Measurements from ENCODE around the gene TSPAN33. TPM values are rescaled to one million over a fixed set of nuclear protein-coding genes. Genes with fewer than 3 reads are reported as not detected.

TSPAN33 gene
- total and polyA plus RNA-seq, 2 of the 13 experiments (the other 11 are each of a cell fraction or from before 2014, with no cell fraction given): 15.3 to 16.5 TPM

DNA sequence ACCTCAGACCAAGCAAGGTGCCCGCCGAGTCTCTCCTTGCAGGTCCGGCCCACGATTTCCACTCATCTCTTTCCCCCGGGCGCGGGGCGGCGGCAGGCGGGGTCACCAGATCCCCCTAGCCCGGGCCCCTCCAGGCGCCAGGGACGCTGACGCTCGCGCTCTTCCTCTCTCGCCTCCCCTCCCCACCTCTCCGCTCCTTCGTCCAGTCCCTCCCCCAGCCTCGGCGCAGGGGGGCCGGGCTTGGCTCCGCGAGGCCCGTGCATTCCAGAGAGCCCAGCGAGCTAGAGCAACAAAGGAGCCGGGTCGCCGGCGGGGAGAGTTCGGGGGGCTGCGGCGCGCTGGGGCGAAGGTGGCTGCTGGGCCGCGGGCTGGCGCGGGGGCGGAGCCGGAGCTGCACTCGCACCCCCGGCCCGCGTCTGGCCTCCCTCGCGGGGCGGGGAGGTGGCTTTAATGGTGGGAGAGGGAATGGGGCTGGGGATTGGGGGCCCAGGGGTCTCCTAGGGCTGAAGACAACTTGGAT is 43.9 kb downstream of the TSPAN33 start, which contains the start of gene SMO (continued):
- TF ChIP-seq ZNF709 (CRISPR knock-in tag; IDR thresholded peaks at IDR 0.05): no peak
- no peak for TF ChIP-seq ARHGAP35 (CRISPR knock-in tag; IDR thresholded peaks at IDR 0.05; ENCODE audit: borderline replicate concordance)
- TF ChIP-seq RORA (CRISPR knock-in tag; IDR thresholded peaks at IDR 0.05): no peak
- TF ChIP-seq ATF1 (CRISPR knock-in tag; IDR thresholded peaks at IDR 0.05): no peak
- no peak for TF ChIP-seq ZBTB8A (CRISPR knock-in tag; IDR thresholded peaks at IDR 0.05; ENCODE audit: borderline replicate concordance, low read depth)
- no peak for TF ChIP-seq BRD4 (CRISPR knock-in tag; IDR thresholded peaks at IDR 0.05)
- no peak for TF ChIP-seq HIVEP1 (CRISPR knock-in tag; IDR thresholded peaks at IDR 0.05)
- TF ChIP-seq PBX3 (CRISPR knock-in tag; IDR thresholded peaks at IDR 0.05; ENCODE audit: borderline replicate concordance): no peak
- no peak for TF ChIP-seq STAT5B (CRISPR knock-in tag; IDR thresholded peaks at IDR 0.05)
- TF ChIP-seq ZFP41 (CRISPR knock-in tag; IDR thresholded peaks at IDR 0.05; ENCODE audit: borderline replicate concordance): no peak
- TF ChIP-seq ZNF44 (CRISPR knock-in tag; IDR thresholded peaks at IDR 0.05): no peak
- peak; percentile 15; the same call in 1 of the 2 replicates for TF ChIP-seq YEATS4 (CRISPR knock-in tag; IDR thresholded peaks at IDR 0.05; ENCODE audit: borderline replicate concordance)
- TF ChIP-seq MIXL1 (CRISPR knock-in tag; IDR thresholded peaks at IDR 0.05): no peak
- TF ChIP-seq ZMAT5 (CRISPR knock-in tag; IDR thresholded peaks at IDR 0.05; ENCODE audit: borderline replicate concordance, low read depth): no peak
- TF ChIP-seq, protein P1, sequence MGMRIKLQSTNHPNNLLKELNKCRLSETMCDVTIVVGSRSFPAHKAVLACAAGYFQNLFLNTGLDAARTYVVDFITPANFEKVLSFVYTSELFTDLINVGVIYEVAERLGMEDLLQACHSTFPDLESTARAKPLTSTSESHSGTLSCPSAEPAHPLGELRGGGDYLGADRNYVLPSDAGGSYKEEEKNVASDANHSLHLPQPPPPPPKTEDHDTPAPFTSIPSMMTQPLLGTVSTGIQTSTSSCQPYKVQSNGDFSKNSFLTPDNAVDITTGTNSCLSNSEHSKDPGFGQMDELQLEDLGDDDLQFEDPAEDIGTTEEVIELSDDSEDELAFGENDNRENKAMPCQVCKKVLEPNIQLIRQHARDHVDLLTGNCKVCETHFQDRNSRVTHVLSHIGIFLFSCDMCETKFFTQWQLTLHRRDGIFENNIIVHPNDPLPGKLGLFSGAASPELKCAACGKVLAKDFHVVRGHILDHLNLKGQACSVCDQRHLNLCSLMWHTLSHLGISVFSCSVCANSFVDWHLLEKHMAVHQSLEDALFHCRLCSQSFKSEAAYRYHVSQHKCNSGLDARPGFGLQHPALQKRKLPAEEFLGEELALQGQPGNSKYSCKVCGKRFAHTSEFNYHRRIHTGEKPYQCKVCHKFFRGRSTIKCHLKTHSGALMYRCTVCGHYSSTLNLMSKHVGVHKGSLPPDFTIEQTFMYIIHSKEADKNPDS (CRISPR knock-in tag; IDR thresholded peaks at IDR 0.05): no peak
- TF ChIP-seq ZFP36 (IDR thresholded peaks at IDR 0.05; ENCODE audit: borderline replicate concordance, low read depth, low read length, partially characterized antibody): no peak
- no peak for TF ChIP-seq XBP1 (CRISPR knock-in tag; IDR thresholded peaks at IDR 0.05)
- TF ChIP-seq ZBTB7A (CRISPR knock-in tag; IDR thresholded peaks at IDR 0.05): no peak
- no peak for TF ChIP-seq PITX1 (CRISPR knock-in tag; IDR thresholded peaks at IDR 0.05)
- TF ChIP-seq ZNF207 (IDR thresholded peaks at IDR 0.05; ENCODE audit: borderline replicate concordance): no peak
- no peak for TF ChIP-seq SALL2 (CRISPR knock-in tag; IDR thresholded peaks at IDR 0.05)
- no peak for TF ChIP-seq CC2D1A (CRISPR knock-in tag; IDR thresholded peaks at IDR 0.05)
- no peak for TF ChIP-seq HNF4G (IDR thresholded peaks at IDR 0.05; ENCODE audit: borderline replicate concordance, low read depth, low read length)
- TF ChIP-seq HNF4G (CRISPR knock-in tag; IDR thresholded peaks at IDR 0.05; ENCODE audit: borderline replicate concordance, low read depth): 0 out of 2 replicates have a peak, but pooled peaks have one; percentile 31
- no peak for TF ChIP-seq PRPF4 (IDR thresholded peaks at IDR 0.05; ENCODE audit: low read depth, low read length, poor library complexity, severe bottlenecking)
- 0 out of 2 replicates have a peak, but pooled peaks have one; percentile 31 for TF ChIP-seq ARNTL (CRISPR knock-in tag; IDR thresholded peaks at IDR 0.05)
- TF ChIP-seq, protein P2, sequence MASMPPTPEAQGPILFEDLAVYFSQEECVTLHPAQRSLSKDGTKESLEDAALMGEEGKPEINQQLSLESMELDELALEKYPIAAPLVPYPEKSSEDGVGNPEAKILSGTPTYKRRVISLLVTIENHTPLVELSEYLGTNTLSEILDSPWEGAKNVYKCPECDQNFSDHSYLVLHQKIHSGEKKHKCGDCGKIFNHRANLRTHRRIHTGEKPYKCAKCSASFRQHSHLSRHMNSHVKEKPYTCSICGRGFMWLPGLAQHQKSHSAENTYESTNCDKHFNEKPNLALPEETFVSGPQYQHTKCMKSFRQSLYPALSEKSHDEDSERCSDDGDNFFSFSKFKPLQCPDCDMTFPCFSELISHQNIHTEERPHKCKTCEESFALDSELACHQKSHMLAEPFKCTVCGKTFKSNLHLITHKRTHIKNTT (CRISPR knock-in tag; IDR thresholded peaks at IDR 0.05): no peak
- no peak for TF ChIP-seq PAF1 (CRISPR knock-in tag; IDR thresholded peaks at IDR 0.05)
- no peak for TF ChIP-seq ZNF782 (CRISPR knock-in tag; IDR thresholded peaks at IDR 0.05; ENCODE audit: borderline replicate concordance)

Measured in HepG2 (cell line).